Measurements from ENCODE around the gene MBD2. TPM values are rescaled to one million over a fixed set of nuclear protein-coding genes. Genes with fewer than 3 reads are reported as not detected.

MBD2 gene
- polyA plus RNA-seq, 1 donor from 2014 or later, result 12.3 TPM

DNA sequence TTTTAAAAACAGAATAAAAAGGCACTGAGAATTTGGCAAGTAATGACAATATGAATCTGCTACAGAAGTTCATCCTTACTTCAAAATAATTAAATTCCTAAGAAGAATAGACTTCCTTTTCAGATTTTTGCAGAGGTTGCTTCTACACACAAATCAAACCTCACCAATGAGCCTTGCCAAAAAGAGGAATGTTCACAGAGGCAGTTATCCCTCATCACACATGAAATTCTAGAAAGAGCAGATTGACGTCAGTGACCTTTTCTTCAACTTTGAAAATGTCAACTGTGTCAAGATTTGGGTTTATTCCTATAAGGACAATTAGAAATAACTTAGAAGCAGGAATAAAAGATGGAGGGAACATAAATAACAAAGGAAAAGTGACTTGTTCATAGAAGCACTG lies 64.6 kb downstream of the MBD2 start:
- H3K36me3 Mint-ChIP-seq, result peaks cover 21% of the 10 kb centered on the region
- H3K4me3 Mint-ChIP-seq, result no peak overlapping the region
- no peaks in the 10 kb centered on the region for H3K9me3 Mint-ChIP-seq
- H3K27me3 Mint-ChIP-seq, result no peaks in the 10 kb centered on the region
- peaks cover 0 to 2% (median 0%) of the 10 kb centered on the region in 3 donors for H3K4me1 Mint-ChIP-seq
- no peak overlapping the region for H3K27ac Mint-ChIP-seq

DNA sequence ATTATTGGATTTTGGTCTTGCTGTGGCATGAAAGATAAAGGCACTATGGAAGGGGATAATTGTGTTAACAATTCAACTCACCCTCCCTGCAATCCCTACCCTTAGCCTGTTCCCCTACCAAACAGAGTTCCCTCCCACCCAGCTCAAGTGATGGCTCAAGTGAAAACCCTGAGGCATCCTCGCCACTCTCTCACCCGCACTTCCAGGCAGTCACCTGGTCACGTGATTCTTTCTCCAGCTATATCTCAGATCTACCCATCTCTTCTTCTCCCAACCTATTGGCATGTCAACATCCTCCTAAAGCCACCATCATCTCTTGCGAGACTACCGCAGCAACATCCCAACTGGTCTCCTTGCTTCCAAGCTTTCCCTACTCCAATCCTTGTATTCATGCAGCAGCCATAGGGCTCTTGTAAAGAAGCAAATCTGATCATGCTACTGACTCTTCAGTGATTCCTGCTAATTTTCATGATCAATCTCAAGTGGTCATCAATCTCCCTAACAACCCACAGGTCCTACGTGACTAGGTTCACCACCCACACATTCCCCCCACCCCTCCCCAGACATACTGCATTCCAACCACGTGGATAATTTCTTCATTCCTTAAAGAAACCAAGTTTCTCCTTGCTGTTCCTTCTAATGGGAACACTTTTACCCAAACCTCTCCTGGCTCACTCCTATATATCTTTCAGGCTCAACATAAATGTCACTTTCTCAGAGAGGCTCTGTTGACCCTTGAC lies 66.7 kb downstream of the MBD2 start:
- no peaks in the 10 kb centered on the region for H3K9me3 Mint-ChIP-seq
- H3K27ac Mint-ChIP-seq, result no peak overlapping the region
- H3K27me3 Mint-ChIP-seq, result no peaks in the 10 kb centered on the region
- peaks cover 0 to 2% (median 0%) of the 10 kb centered on the region in 3 donors for H3K4me1 Mint-ChIP-seq
- H3K4me3 Mint-ChIP-seq, result no peak overlapping the region
- peaks cover 18% of the 10 kb centered on the region for H3K36me3 Mint-ChIP-seq

DNA sequence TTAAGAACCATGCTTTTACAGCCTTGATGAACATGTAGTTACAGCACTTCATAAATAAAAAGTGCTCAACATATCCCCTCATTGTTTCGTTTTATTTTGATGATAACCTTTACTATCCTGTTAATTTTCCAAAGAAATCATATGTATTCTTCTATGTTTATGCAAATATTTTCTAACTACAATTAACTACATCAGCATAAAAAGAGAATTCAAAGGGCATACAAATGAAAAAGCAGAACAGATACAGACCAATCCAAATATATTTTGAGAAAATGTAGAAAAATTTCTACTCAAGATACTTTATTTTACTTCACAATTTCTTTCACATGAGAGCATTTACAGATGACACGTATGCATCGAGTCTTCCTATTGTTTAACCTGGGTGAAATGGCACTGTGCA lies 69.1 kb downstream of the MBD2 start:
- no peaks in the 10 kb centered on the region for H3K27me3 Mint-ChIP-seq
- no peak overlapping the region for H3K4me3 Mint-ChIP-seq
- H3K4me1 Mint-ChIP-seq, result peaks cover 0 to 2% (median 0%) of the 10 kb centered on the region in 3 donors
- no peak overlapping the region for H3K27ac Mint-ChIP-seq
- peaks cover 21% of the 10 kb centered on the region for H3K36me3 Mint-ChIP-seq
- H3K9me3 Mint-ChIP-seq, result no peaks in the 10 kb centered on the region

- no peak overlapping the region for H3K4me3 Mint-ChIP-seq
- H3K4me1 Mint-ChIP-seq, result peaks cover 0 to 3% (median 2%) of the 10 kb centered on the region in 3 donors
- peak overlapping the region in 1 of 3 donors; percentile 85 for H3K27ac Mint-ChIP-seq
- H3K27me3 Mint-ChIP-seq, result no peaks in the 10 kb centered on the region
- no peaks in the 10 kb centered on the region for H3K9me3 Mint-ChIP-seq
- peaks cover 23% of the 10 kb centered on the region for H3K36me3 Mint-ChIP-seq
Observed at GRCh38 chr18:54154231-54154630, 70.2 kb downstream of the MBD2 start.

DNA sequence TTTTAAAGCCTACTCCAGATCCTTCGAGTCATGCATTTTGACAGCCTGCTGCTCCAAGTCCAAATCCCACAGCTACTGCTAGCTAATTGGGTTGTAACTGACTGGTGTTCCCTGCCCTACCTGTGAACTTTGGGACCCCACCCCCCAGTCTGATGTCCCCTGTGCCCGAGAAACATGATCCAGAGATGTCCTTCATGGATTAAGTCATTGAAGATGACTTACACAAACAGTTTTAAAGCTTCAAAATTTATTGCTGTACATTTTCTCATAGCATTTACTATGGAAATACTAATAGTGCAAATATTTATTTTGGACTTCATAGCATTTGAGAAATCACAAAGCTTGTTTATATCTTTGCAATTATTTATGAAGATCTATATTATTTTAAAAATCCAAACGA lies 73.1 kb downstream of the MBD2 start:
- Mint-ChIP-seq H3K27ac (no peak overlapping the region), H3K4me1 (peaks cover 5 to 8% (median 6%) of the 10 kb centered on the region in 3 donors), H3K36me3 (peaks cover 17% of the 10 kb centered on the region), H3K27me3 (no peaks in the 10 kb centered on the region), H3K9me3 (no peaks in the 10 kb centered on the region), H3K4me3 (no peak overlapping the region)

DNA sequence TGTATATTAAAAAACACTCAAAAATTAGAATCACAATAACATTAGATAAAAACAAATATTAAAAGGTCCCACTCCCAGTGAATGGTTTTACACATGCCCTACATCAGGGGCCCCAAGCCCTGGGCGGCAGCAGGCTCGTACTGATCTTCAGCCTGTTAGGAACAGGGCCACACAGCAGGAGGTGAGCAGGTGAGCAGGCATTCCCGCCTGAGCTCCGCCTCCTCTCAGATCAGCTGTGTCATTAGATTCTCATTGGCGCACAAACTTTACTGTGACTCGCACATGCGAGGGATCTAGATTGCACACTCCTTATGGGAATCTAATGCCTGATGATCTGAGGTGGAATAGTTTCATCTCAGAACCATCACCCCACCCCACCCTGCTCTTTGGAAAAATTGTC lies 74.2 kb downstream of the MBD2 start:
- Mint-ChIP-seq H3K4me1 (peaks cover 5 to 8% (median 6%) of the 10 kb centered on the region in 3 donors), H3K4me3 (no peak overlapping the region), H3K27me3 (no peaks in the 10 kb centered on the region), H3K27ac (no peak overlapping the region), H3K9me3 (no peaks in the 10 kb centered on the region), H3K36me3 (peaks cover 17% of the 10 kb centered on the region)

- Mint-ChIP-seq H3K4me3 (no peak overlapping the region), H3K9me3 (no peaks in the 10 kb centered on the region), H3K27ac (peak overlapping the region in 1 of 3 donors; percentile 52), H3K4me1 (peaks cover 5 to 8% (median 6%) of the 10 kb centered on the region in 3 donors), H3K27me3 (no peaks in the 10 kb centered on the region), H3K36me3 (peaks cover 20% of the 10 kb centered on the region)
Observed at GRCh38 chr18:54149078-54149697, 75.3 kb downstream of the MBD2 start.

- no peak overlapping the region for H3K4me3 Mint-ChIP-seq
- H3K9me3 Mint-ChIP-seq, result peaks cover 0 to 2% (median 0%) of the 10 kb centered on the region in 3 donors
- H3K27ac Mint-ChIP-seq, result peak overlapping the region in 1 of 3 donors; percentile 52
- peaks cover 20% of the 10 kb centered on the region for H3K36me3 Mint-ChIP-seq
- peaks cover 5 to 8% (median 6%) of the 10 kb centered on the region in 3 donors for H3K4me1 Mint-ChIP-seq
- no peaks in the 10 kb centered on the region for H3K27me3 Mint-ChIP-seq
Observed at GRCh38 chr18:54148678-54149077, 75.8 kb downstream of the MBD2 start.

DNA sequence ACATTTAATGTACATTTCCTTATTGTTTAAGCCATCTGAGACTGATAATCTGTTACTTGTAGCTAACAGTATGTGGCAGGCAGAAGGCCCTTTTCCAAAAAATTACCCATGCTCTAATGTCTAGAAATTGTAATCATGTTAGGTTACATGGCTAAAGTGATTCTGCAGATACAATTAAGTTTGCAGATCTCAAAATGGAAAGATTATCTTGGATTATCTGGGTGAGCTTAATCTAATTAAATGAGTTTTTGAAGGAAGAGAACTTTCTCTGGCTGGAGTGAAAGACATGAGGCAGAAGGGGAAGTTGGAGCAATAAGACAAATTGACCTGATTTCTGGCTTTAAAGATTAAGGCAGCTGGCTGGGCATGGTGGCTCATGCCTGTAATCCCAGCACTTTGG lies 76.3 kb downstream of the MBD2 start:
- Mint-ChIP-seq H3K4me1 (peaks cover 5 to 8% (median 6%) of the 10 kb centered on the region in 3 donors), H3K9me3 (peaks cover 0 to 7% (median 0%) of the 10 kb centered on the region in 3 donors), H3K36me3 (peaks cover 22% of the 10 kb centered on the region), H3K27me3 (no peaks in the 10 kb centered on the region), H3K27ac (no peak overlapping the region), H3K4me3 (no peak overlapping the region)

- Mint-ChIP-seq H3K4me3 (no peak overlapping the region), H3K4me1 (peaks cover 5 to 8% (median 6%) of the 10 kb centered on the region in 3 donors), H3K27ac (no peak overlapping the region), H3K9me3 (peaks cover 0 to 10% (median 1%) of the 10 kb centered on the region in 3 donors), H3K36me3 (peaks cover 15% of the 10 kb centered on the region), H3K27me3 (no peaks in the 10 kb centered on the region)
Observed at GRCh38 chr18:54147439-54147838, 77.0 kb downstream of the MBD2 start.

GRCh38 chr18:54141041-54141608 lies 83.3 kb downstream of the MBD2 start:
- Mint-ChIP-seq H3K27ac (no peak overlapping the region), H3K4me1 (no peaks in the 10 kb centered on the region), H3K9me3 (peaks cover 1 to 27% (median 12%) of the 10 kb centered on the region in 3 donors), H3K36me3 (peaks cover 13% of the 10 kb centered on the region), H3K4me3 (peak overlapping the region in 1 of 4 donors; percentile 45), H3K27me3 (no peaks in the 10 kb centered on the region)

DNA sequence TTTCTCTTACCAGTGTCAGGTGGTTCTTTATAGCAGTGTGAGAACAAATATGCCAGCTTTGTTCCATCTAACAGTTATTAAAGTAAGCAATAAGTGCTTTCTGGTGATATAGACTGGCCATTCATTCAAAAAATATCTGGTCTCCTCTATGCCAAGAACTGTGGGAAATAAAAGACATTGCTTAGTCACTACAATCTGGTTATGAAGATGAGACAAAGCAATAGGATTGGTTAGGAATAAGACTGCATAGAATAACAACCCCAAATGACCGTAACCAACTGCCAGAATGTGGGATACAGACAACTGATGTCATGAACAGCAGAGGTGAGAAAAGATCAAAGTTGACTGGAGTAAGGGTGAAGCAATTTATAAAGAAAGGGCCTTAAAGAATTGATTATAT lies 83.8 kb downstream of the MBD2 start:
- Mint-ChIP-seq H3K4me1 (peaks cover 0 to 4% (median 0%) of the 10 kb centered on the region in 3 donors), H3K27ac (no peak overlapping the region), H3K27me3 (no peaks in the 10 kb centered on the region), H3K9me3 (peaks cover 1 to 27% (median 12%) of the 10 kb centered on the region in 3 donors), H3K4me3 (peak overlapping the region in 1 of 4 donors; percentile 45), H3K36me3 (peaks cover 13% of the 10 kb centered on the region)

- no peak overlapping the region for H3K4me3 Mint-ChIP-seq
- H3K27me3 Mint-ChIP-seq, result no peaks in the 10 kb centered on the region
- no peak overlapping the region for H3K27ac Mint-ChIP-seq
- H3K36me3 Mint-ChIP-seq, result peaks cover 3% of the 10 kb centered on the region
- peaks cover 0 to 5% (median 0%) of the 10 kb centered on the region in 3 donors for H3K4me1 Mint-ChIP-seq
- H3K9me3 Mint-ChIP-seq, result peaks cover 0 to 10% (median 9%) of the 10 kb centered on the region in 3 donors
Observed at GRCh38 chr18:54135216-54135615, 89.3 kb downstream of the MBD2 start.

DNA sequence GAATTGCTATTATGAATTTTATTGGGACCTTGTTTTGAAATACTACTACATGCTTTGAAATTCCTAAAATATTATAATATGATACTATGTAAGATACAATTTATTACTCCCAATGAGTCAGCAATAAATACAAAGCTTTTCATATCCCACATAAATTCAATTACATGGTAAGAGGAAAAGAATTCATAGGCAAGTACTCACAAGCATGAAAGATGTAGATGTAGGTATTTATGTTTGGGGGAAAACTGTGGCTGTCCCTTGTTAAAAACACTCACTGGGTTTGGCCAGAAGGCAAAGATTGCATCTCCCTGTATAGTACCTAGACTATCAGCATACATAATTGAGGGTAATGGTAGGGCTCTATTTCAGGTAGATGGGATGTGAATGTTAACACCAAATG lies 90.4 kb downstream of the MBD2 start:
- no peaks in the 10 kb centered on the region for H3K27me3 Mint-ChIP-seq
- peaks cover 4 to 6% (median 5%) of the 10 kb centered on the region in 3 donors for H3K4me1 Mint-ChIP-seq
- no peak overlapping the region for H3K4me3 Mint-ChIP-seq
- H3K36me3 Mint-ChIP-seq, result peaks cover 2% of the 10 kb centered on the region
- H3K9me3 Mint-ChIP-seq, result peaks cover 0 to 7% (median 7%) of the 10 kb centered on the region in 3 donors
- H3K27ac Mint-ChIP-seq, result peak overlapping the region in 1 of 3 donors; percentile 3

DNA sequence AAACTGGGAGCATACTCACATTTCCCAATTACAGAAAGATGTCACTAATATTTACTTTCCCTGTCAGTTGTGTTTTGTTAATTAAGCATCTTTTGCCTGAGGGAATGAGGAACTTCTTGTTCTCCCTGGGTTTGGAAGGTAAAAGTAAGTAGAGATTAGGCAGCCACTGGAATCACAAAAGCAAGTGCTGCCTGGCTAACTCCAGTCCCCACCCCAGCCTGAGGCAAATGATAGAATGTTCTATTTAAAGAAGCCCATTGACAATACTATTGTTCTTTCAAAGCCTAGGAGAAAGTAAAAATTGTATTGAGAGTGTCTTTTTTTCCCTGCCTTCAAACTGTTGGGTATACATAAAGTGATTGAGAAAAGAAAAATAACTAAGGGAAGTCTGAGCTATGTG lies 93.8 kb downstream of the MBD2 start:
- Mint-ChIP-seq H3K36me3 (no peaks in the 10 kb centered on the region), H3K4me3 (no peak overlapping the region), H3K9me3 (no peaks in the 10 kb centered on the region), H3K27ac (no peak overlapping the region), H3K4me1 (peaks cover under 1 to 8% (median 6%) of the 10 kb centered on the region in 3 donors), H3K27me3 (no peaks in the 10 kb centered on the region)

Data from IgD-negative memory B cell (primary cell).